ENCODE results near the gene CNN3. TPM values are rescaled to one million over a fixed set of nuclear protein-coding genes. Genes with fewer than 3 reads are reported as not detected.

CNN3 gene
- total and polyA plus RNA-seq, 8 donors: 70.0 to 353 (median 133) TPM

- 80 to 91% (median 86%) methylated on average over 8 of the region's 8 CpGs for WGBS, 5 donors
- intact Hi-C loops (cut with DNase I; ENCODE audit: low total_unique reads): no loop called here
- Histone ChIP-seq H3K4me3 (no peak overlapping the region), H3K27ac (peak overlapping the region in 4 of 5 donors; percentile 38 to 70 (median 54)), H3K27me3 (no peaks in the 10 kb centered on the region), H3K4me1 (peaks cover 0 to 25% (median 16%) of the 10 kb centered on the region in 4 donors), H3K36me3 (no peaks in the 10 kb centered on the region), H3K9me3 (no peaks in the 10 kb centered on the region)
- TF ChIP-seq POLR2A (IDR thresholded peaks at IDR 0.05): no peak
- no peak for TF ChIP-seq POLR2AphosphoS5 (IDR thresholded peaks at IDR 0.05)
- no peak for TF ChIP-seq CTCF (IDR thresholded peaks at IDR 0.05)
- TF ChIP-seq EP300 (IDR thresholded peaks at IDR 0.05): no peak
- no peak for DNase-seq
These were observed 46.5 kb upstream of the CNN3 start for GRCh38 chr1:94973309-94973922.

- 64 to 73% (median 68%) methylated on average over 6 of the region's 6 CpGs for WGBS, 5 donors
- Histone ChIP-seq H3K27me3 (no peaks in the 10 kb centered on the region), H3K27ac (peak overlapping the region; percentile 2 to 70 (median 45))
These were observed 44.6 kb upstream of the CNN3 start for GRCh38 chr1:94971491-94971924.

GRCh38 chr1:94970783-94971182, 43.9 kb upstream of the CNN3 start:
- intact Hi-C loops (cut with DNase I; ENCODE audit: low total_unique reads): no loop called here
- 78 to 91% (median 80%) methylated on average over 2 of the region's 2 CpGs for WGBS, 5 donors
- TF ChIP-seq POLR2A (IDR thresholded peaks at IDR 0.05): no peak
- no peak for TF ChIP-seq POLR2AphosphoS5 (IDR thresholded peaks at IDR 0.05)
- no peak for TF ChIP-seq CTCF (IDR thresholded peaks at IDR 0.05)
- TF ChIP-seq EP300 (IDR thresholded peaks at IDR 0.05): no peak
- DNase-seq: no peak
- no peaks in the 10 kb centered on the region for H3K9me3 ChIP-seq
- H3K27ac ChIP-seq: peak overlapping the region; percentile 38 to 70 (median 53)
- H3K4me1 ChIP-seq: peaks cover 0 to 25% (median 16%) of the 10 kb centered on the region in 4 donors
- H3K4me3 ChIP-seq: no peak overlapping the region
- H3K36me3 ChIP-seq: no peaks in the 10 kb centered on the region
- no peaks in the 10 kb centered on the region for H3K27me3 ChIP-seq

More at GRCh38 chr1:94971491-94971924, 44.6 kb upstream of the CNN3 start:
- intact Hi-C loops (cut with DNase I; ENCODE audit: low total_unique reads): no loop called here
- peak in 1 of 3 donors; percentile 3 for TF ChIP-seq POLR2AphosphoS5 (IDR thresholded peaks at IDR 0.05)
- TF ChIP-seq POLR2A (IDR thresholded peaks at IDR 0.05): no peak
- TF ChIP-seq CTCF (IDR thresholded peaks at IDR 0.05): no peak
- TF ChIP-seq EP300 (IDR thresholded peaks at IDR 0.05): no peak
- no peaks in the 10 kb centered on the region for H3K9me3 ChIP-seq
- DNase-seq: no peak
- H3K4me1 ChIP-seq: peaks cover 0 to 25% (median 16%) of the 10 kb centered on the region in 4 donors
- H3K4me3 ChIP-seq: no peak overlapping the region
- no peaks in the 10 kb centered on the region for H3K36me3 ChIP-seq

- no peak overlapping the region for H3K4me3 ChIP-seq
- no peak for DNase-seq
- 92 to 94% (median 93%) methylated on average over 6 of the region's 6 CpGs for WGBS, 5 donors
- H3K36me3 ChIP-seq: no peaks in the 10 kb centered on the region
- intact Hi-C loops (cut with DNase I; ENCODE audit: low total_unique reads): no loop called here
- H3K27me3 ChIP-seq: no peaks in the 10 kb centered on the region
- TF ChIP-seq POLR2A (IDR thresholded peaks at IDR 0.05): no peak
- TF ChIP-seq POLR2AphosphoS5 (IDR thresholded peaks at IDR 0.05): no peak
- no peak for TF ChIP-seq EP300 (IDR thresholded peaks at IDR 0.05)
- TF ChIP-seq CTCF (IDR thresholded peaks at IDR 0.05): no peak
- H3K9me3 ChIP-seq: no peaks in the 10 kb centered on the region
- H3K4me1 ChIP-seq: peaks cover 0 to 20% (median 16%) of the 10 kb centered on the region in 4 donors
- no peak overlapping the region for H3K27ac ChIP-seq
These were observed 42.2 kb upstream of the CNN3 start for GRCh38 chr1:94969137-94969536.
